Measurements from ENCODE around the gene RIOK2.

DNA sequence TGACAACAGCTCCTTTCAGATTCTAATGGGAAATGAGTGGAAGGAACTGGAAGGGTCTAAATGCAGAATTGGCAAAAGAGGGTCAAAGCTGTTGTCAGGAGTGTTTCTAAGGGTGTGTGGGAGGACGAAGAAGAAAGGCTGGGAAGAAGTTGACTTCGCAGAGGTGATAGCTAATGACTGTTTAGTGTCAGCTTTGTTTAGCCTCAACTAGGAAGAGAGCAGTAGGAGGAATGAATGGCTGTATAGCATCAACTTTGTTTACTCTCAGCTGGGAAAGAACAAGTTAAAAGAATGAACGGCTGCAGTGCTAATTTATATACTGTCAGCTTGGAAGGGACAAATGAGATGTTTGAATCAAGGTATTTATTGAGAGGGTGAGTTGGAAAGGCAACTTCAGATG is 34.8 kb downstream of the RIOK2 start:
- TF ChIP-seq, protein P1, sequence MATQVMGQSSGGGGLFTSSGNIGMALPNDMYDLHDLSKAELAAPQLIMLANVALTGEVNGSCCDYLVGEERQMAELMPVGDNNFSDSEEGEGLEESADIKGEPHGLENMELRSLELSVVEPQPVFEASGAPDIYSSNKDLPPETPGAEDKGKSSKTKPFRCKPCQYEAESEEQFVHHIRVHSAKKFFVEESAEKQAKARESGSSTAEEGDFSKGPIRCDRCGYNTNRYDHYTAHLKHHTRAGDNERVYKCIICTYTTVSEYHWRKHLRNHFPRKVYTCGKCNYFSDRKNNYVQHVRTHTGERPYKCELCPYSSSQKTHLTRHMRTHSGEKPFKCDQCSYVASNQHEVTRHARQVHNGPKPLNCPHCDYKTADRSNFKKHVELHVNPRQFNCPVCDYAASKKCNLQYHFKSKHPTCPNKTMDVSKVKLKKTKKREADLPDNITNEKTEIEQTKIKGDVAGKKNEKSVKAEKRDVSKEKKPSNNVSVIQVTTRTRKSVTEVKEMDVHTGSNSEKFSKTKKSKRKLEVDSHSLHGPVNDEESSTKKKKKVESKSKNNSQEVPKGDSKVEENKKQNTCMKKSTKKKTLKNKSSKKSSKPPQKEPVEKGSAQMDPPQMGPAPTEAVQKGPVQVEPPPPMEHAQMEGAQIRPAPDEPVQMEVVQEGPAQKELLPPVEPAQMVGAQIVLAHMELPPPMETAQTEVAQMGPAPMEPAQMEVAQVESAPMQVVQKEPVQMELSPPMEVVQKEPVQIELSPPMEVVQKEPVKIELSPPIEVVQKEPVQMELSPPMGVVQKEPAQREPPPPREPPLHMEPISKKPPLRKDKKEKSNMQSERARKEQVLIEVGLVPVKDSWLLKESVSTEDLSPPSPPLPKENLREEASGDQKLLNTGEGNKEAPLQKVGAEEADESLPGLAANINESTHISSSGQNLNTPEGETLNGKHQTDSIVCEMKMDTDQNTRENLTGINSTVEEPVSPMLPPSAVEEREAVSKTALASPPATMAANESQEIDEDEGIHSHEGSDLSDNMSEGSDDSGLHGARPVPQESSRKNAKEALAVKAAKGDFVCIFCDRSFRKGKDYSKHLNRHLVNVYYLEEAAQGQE (IDR thresholded peaks at IDR 0.05; ENCODE audit: insufficient read depth in 1 of 2, low read depth in 2 of 2, low read length in 2 of 2) = no peak
- no peak for TF ChIP-seq POLR2AphosphoS5 (IDR thresholded peaks at IDR 0.05; ENCODE audit: low read depth, low read length)
- no peak for TF ChIP-seq SIN3A (IDR thresholded peaks at IDR 0.05; ENCODE audit: borderline replicate concordance, insufficient read depth, low read length)

Data from PFSK-1 (cell line).